GM12892 (cell line): ENCODE results near the gene SH3RF1.

Experiments
- POLR2A ChIP-seq: IDR thresholded peaks from 2 replicates; pipeline ENCODE4 v1.6.1; 2011; ENCODE audit warnings: low read depth, low read length, control low read depth
- TAF1 ChIP-seq: IDR thresholded peaks from 2 replicates; pipeline ENCODE4 v1.6.1; 2011; ENCODE audit warnings: low read depth, mild to moderate bottlenecking, control low read depth, low read length, borderline replicate concordance

- no peak for TF ChIP-seq TAF1
- TF ChIP-seq POLR2A, result no peak
Observed at GRCh38 chr4:169268951-169269760, 1.6 kb downstream of the SH3RF1 start.
